Measurements from ENCODE around the gene MEF2A. TPM values are rescaled to one million over a fixed set of nuclear protein-coding genes. Genes with fewer than 3 reads are reported as not detected.

MEF2A gene
- total and polyA plus RNA-seq, 12 donors: 20.6 to 91.7 (median 50.1) TPM

GRCh38 chr15:99734575-99734974, 168.8 kb downstream of the MEF2A start:
- intact Hi-C loops (cut with DNase I): no loop called here
- Histone ChIP-seq H3K27me3 (no peaks in the 10 kb centered on the region), H3K4me1 (replicated peaks in 1 of 2) (peaks cover 0 to 10% of the 10 kb centered on the region in 2 donors), H3K27ac (no peak overlapping the region), H3K4me3 (no peak overlapping the region), H3K9me3 (replicated peaks in 1 of 3) (no peaks in the 10 kb centered on the region), H3K36me3 (replicated peaks in 1 of 2) (no peaks in the 10 kb centered on the region)
- WGBS, 4 donors: 90 to 100% (median 97%) methylated on average over 1 of the region's 1 CpG
- no peak for DNase-seq
- TF ChIP-seq CTCF (IDR thresholded peaks at IDR 0.05) (no peak), POLR2A (IDR thresholded peaks at IDR 0.05) (no peak)

- WGBS, 4 donors: 86 to 96% (median 89%) methylated on average over 2 to 4 of the region's 4 CpGs
- Histone ChIP-seq H3K27me3 (no peaks in the 10 kb centered on the region), H3K27ac (no peak overlapping the region), H3K4me1 (replicated peaks in 1 of 2) (peaks cover 0 to 10% of the 10 kb centered on the region in 2 donors), H3K36me3 (replicated peaks in 1 of 2) (no peaks in the 10 kb centered on the region), H3K9me3 (replicated peaks in 1 of 3) (no peaks in the 10 kb centered on the region), H3K4me3 (no peak overlapping the region)
- peak in 1 of 7 donors; percentile 35 for DNase-seq
- TF ChIP-seq CTCF (IDR thresholded peaks at IDR 0.05) (no peak), POLR2A (IDR thresholded peaks at IDR 0.05) (no peak)
- intact Hi-C loops (cut with DNase I): no loop called here
Observed at GRCh38 chr15:99735868-99736267, 170.1 kb downstream of the MEF2A start.

GRCh38 chr15:99736702-99737101, 170.9 kb downstream of the MEF2A start:
- intact Hi-C loops (cut with DNase I): no loop called here
- TF ChIP-seq CTCF (IDR thresholded peaks at IDR 0.05) (no peak), POLR2A (IDR thresholded peaks at IDR 0.05) (no peak)
- 35 to 55% (median 44%) methylated on average over 2 of the region's 2 CpGs for WGBS, 4 donors

GRCh38 chr15:99738021-99738847, 172.4 kb downstream of the MEF2A start:
- Histone ChIP-seq H3K27me3 (no peaks in the 10 kb centered on the region), H3K27ac (no peak overlapping the region), H3K36me3 (replicated peaks in 1 of 2) (no peaks in the 10 kb centered on the region), H3K4me1 (replicated peaks in 1 of 2) (no peaks in the 10 kb centered on the region), H3K9me3 (replicated peaks in 1 of 3) (no peaks in the 10 kb centered on the region), H3K4me3 (no peak overlapping the region)
- intact Hi-C loops (cut with DNase I): no loop called here
- 86 to 92% (median 86%) methylated on average over 7 of the region's 7 CpGs for whole genome bisulfite sequencing, 4 donors
- DNase-seq: peak in 1 of 7 donors; percentile 30
- TF ChIP-seq CTCF (IDR thresholded peaks at IDR 0.05): no peak
- TF ChIP-seq POLR2A (IDR thresholded peaks at IDR 0.05): no peak

More at GRCh38 chr15:99736702-99737101, 170.9 kb downstream of the MEF2A start:
- DNase-seq: no peak
- Histone ChIP-seq H3K9me3 (replicated peaks in 1 of 3) (no peaks in the 10 kb centered on the region), H3K4me1 (replicated peaks in 1 of 2) (peaks cover 0 to 9% of the 10 kb centered on the region in 2 donors), H3K27me3 (no peaks in the 10 kb centered on the region), H3K36me3 (replicated peaks in 1 of 2) (no peaks in the 10 kb centered on the region), H3K4me3 (no peak overlapping the region), H3K27ac (peak overlapping the region in 1 of 5 donors; percentile 30)
